ENCODE data around the gene SEC31A. TPM values are rescaled to one million over a fixed set of nuclear protein-coding genes. Genes with fewer than 3 reads are reported as not detected.

The SEC31A gene
- total and polyA plus RNA-seq, 10 donors = 63.6 to 204 (median 146) TPM

DNA sequence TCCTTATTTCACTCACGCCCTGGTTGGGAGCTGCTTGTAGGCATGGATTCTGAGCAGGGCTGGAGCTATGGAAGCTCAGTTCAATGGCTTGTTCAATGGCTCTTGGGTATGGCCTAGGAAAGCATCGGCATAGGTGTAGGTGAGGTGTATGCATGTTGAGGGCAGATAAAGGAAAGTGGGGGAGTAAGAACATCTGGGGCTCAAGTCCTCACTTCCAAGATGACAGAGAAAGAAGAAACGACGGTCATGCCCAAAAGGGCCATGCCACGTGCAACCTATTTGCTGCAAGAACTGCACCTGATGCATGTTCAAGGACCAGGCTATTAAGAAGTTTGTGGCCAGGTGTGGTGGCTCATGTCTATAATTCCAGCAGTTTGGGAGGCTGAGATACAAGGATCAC lies 115.7 kb downstream of the SEC31A start:
- intact Hi-C loops (cut with DNase I; ENCODE audit: low total_unique reads) = no loop called here
- no peaks in the 10 kb centered on the region for H3K36me3 ChIP-seq
- H3K4me1 ChIP-seq = peaks cover 0 to under 1% (median 0%) of the 10 kb centered on the region in 6 donors
- DNase-seq = no peak
- 74 to 89% (median 77%) methylated on average over 5 of the region's 5 CpGs for WGBS, 5 donors
- no peak for TF ChIP-seq POLR2A (IDR thresholded peaks at IDR 0.05)
- TF ChIP-seq, protein P1, sequence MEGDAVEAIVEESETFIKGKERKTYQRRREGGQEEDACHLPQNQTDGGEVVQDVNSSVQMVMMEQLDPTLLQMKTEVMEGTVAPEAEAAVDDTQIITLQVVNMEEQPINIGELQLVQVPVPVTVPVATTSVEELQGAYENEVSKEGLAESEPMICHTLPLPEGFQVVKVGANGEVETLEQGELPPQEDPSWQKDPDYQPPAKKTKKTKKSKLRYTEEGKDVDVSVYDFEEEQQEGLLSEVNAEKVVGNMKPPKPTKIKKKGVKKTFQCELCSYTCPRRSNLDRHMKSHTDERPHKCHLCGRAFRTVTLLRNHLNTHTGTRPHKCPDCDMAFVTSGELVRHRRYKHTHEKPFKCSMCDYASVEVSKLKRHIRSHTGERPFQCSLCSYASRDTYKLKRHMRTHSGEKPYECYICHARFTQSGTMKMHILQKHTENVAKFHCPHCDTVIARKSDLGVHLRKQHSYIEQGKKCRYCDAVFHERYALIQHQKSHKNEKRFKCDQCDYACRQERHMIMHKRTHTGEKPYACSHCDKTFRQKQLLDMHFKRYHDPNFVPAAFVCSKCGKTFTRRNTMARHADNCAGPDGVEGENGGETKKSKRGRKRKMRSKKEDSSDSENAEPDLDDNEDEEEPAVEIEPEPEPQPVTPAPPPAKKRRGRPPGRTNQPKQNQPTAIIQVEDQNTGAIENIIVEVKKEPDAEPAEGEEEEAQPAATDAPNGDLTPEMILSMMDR (IDR thresholded peaks at IDR 0.05 in 8 of 11, conservative IDR thresholded peaks at IDR 0.05 in 3 of 11) = no peak
- no peak for TF ChIP-seq POLR2AphosphoS5 (IDR thresholded peaks at IDR 0.05)
- H3K9me3 ChIP-seq = no peaks in the 10 kb centered on the region
- no peak overlapping the region for H3K4me3 ChIP-seq
- H3K27me3 ChIP-seq (replicated peaks in 1 of 7) = no peaks in the 10 kb centered on the region
- no peak overlapping the region for H3K27ac ChIP-seq

GRCh38 chr4:82774711-82775171 lies 116.2 kb downstream of the SEC31A start:
- intact Hi-C loops (cut with DNase I; ENCODE audit: low total_unique reads) = no loop called here
- H3K27me3 ChIP-seq (replicated peaks in 1 of 7) = no peaks in the 10 kb centered on the region
- TF ChIP-seq POLR2A (IDR thresholded peaks at IDR 0.05) = no peak
- no peak for TF ChIP-seq POLR2AphosphoS5 (IDR thresholded peaks at IDR 0.05)
- TF ChIP-seq, protein P1 (IDR thresholded peaks at IDR 0.05 in 8 of 11, conservative IDR thresholded peaks at IDR 0.05 in 3 of 11) = no peak
- WGBS, 5 donors = 36 to 69% (median 61%) methylated on average over 3 of the region's 3 CpGs
- H3K9me3 ChIP-seq = no peaks in the 10 kb centered on the region
- H3K4me1 ChIP-seq = no peaks in the 10 kb centered on the region
- no peak for DNase-seq
- H3K27ac ChIP-seq = no peak overlapping the region
- H3K36me3 ChIP-seq = no peaks in the 10 kb centered on the region
- H3K4me3 ChIP-seq = no peak overlapping the region

GRCh38 chr4:82773057-82773456 lies 117.9 kb downstream of the SEC31A start:
- Histone ChIP-seq H3K4me3 (no peak overlapping the region), H3K9me3 (no peaks in the 10 kb centered on the region), H3K4me1 (no peaks in the 10 kb centered on the region), H3K27me3 (replicated peaks in 1 of 7) (no peaks in the 10 kb centered on the region), H3K36me3 (no peaks in the 10 kb centered on the region), H3K27ac (no peak overlapping the region)
- intact Hi-C loops (cut with DNase I; ENCODE audit: low total_unique reads) = no loop called here
- DNase-seq = no peak
- TF ChIP-seq POLR2AphosphoS5 (IDR thresholded peaks at IDR 0.05) (no peak), POLR2A (IDR thresholded peaks at IDR 0.05) (no peak)
- TF ChIP-seq, protein P1 (IDR thresholded peaks at IDR 0.05 in 8 of 11, conservative IDR thresholded peaks at IDR 0.05 in 3 of 11) = no peak
- WGBS, 5 donors = 69 to 88% (median 79%) methylated on average over 4 of the region's 4 CpGs

GRCh38 chr4:82770607-82771006 lies 120.3 kb downstream of the SEC31A start:
- 80 to 87% (median 86%) methylated on average over 3 of the region's 3 CpGs for WGBS, 5 donors
- peaks cover 0 to 18% (median 12%) of the 10 kb centered on the region in 8 donors for H3K9me3 ChIP-seq
- no peaks in the 10 kb centered on the region for H3K36me3 ChIP-seq
- intact Hi-C loops (cut with DNase I; ENCODE audit: low total_unique reads) = no loop called here
- TF ChIP-seq POLR2AphosphoS5 (IDR thresholded peaks at IDR 0.05) (no peak), POLR2A (IDR thresholded peaks at IDR 0.05) (no peak)
- TF ChIP-seq, protein P1 (IDR thresholded peaks at IDR 0.05 in 8 of 11, conservative IDR thresholded peaks at IDR 0.05 in 3 of 11) = no peak
- H3K4me1 ChIP-seq = no peaks in the 10 kb centered on the region
- no peak overlapping the region for H3K27ac ChIP-seq
- no peaks in the 10 kb centered on the region for H3K27me3 ChIP-seq (replicated peaks in 1 of 7)
- DNase-seq = no peak
- no peak overlapping the region for H3K4me3 ChIP-seq

Other genes with a start within 250 kb of the SEC31A start
- 1 to 10 TPM; 2.9 to 7.2 (median 4.5) TPM for gene SCD5, start 92.4 kb downstream of the SEC31A start, total RNA-seq
- gene SCD5, start 92.4 kb downstream of the SEC31A start, polyA plus RNA-seq = 1 to 10 TPM in 2 of 3 donors, under 1 TPM in 1; 0.85 to 2.5 (median 1.4) TPM
- 1 to 10 TPM; 2.8 to 8.1 (median 3.6) TPM for gene THAP9, start 9.6 kb upstream of the SEC31A start, total RNA-seq
- gene THAP9, start 9.6 kb upstream of the SEC31A start, polyA plus RNA-seq = 1 to 10 TPM; 1.8 to 2.4 (median 2.1) TPM
- gene LIN54, start 119.7 kb upstream of the SEC31A start, total RNA-seq = 10 to 100 TPM; 11.6 to 15.3 (median 13.2) TPM
- 1 to 10 TPM; 2.0 to 2.9 (median 2.8) TPM for gene LIN54, start 119.7 kb upstream of the SEC31A start, polyA plus RNA-seq
- 10 to 100 TPM; 23.9 to 35.1 (median 26.0) TPM for gene COPS4, start 144.0 kb upstream of the SEC31A start, total RNA-seq
- gene COPS4, start 144.0 kb upstream of the SEC31A start, polyA plus RNA-seq = 10 to 100 TPM; 20.0 to 30.8 (median 23.4) TPM
- gene PLAC8, start 223.6 kb upstream of the SEC31A start, total RNA-seq = 100 to 1,000 TPM; 156 to 341 (median 215) TPM
- gene PLAC8, start 223.6 kb upstream of the SEC31A start, polyA plus RNA-seq = 100 to 1,000 TPM; 193 to 321 (median 256) TPM